ENCODE measurements around the gene CTU2. TPM values are rescaled to one million over a fixed set of nuclear protein-coding genes. Genes with fewer than 3 reads are reported as not detected.

Gene CTU2
- total and polyA plus RNA-seq, 2 of the 4 experiments (the other 2 are of a cell fraction): 12.9 to 18.4 TPM

- H3K18ac ChIP-seq (ENCODE audit: low read depth, low read length): no peak overlapping the region
- H3K14ac ChIP-seq (replicated peaks; ENCODE audit: low read depth, low read length): no peak overlapping the region
- no peak overlapping the region for H2BK120ac ChIP-seq (ENCODE audit: low read depth, low read length)
- H3K4me1 ChIP-seq (ENCODE audit: control insufficient read depth, insufficient read depth, low read length): peaks cover 7% of the 10 kb centered on the region; the same call in 1 of the 2 replicates
- no peak for DNase-seq
- H3K4ac ChIP-seq (ENCODE audit: low read depth, low read length): no peak overlapping the region
- H3K9ac ChIP-seq (ENCODE audit: low read depth, low read length): no peak overlapping the region
- peaks cover 40% of the 10 kb centered on the region for H3K27me3 ChIP-seq (ENCODE audit: control insufficient read depth, insufficient read depth, low read length)
- H2AFZ ChIP-seq (replicated peaks; ENCODE audit: low read length, poor library complexity): no peak overlapping the region
- POLR2A ChIA-PET (ENCODE audit: unreplicated experiment): no interaction called here
- H2BK20ac ChIP-seq (ENCODE audit: low read depth, low read length): no peak overlapping the region
- H4K91ac ChIP-seq (ENCODE audit: insufficient read depth, low read depth, low read length): no peak overlapping the region
- H3K79me1 ChIP-seq (ENCODE audit: low read depth in 1 of 2, low read length in 2 of 2): no peaks in the 10 kb centered on the region
- no peak overlapping the region for H3K27ac ChIP-seq (ENCODE audit: insufficient read depth, low read length)
- no peak overlapping the region for H3K4me2 ChIP-seq (ENCODE audit: low read depth, low read length)
- peaks cover 7% of the 10 kb centered on the region; the same call in 1 of the 2 replicates for H4K20me1 ChIP-seq (ENCODE audit: insufficient read depth, low read length)
- H3K9me3 ChIP-seq (ENCODE audit: control insufficient read depth, insufficient read depth, low read length): no peaks in the 10 kb centered on the region
- CTCF ChIA-PET: interaction anchor here (0.7 kb wide), 1 partner anchor 1247 kb away, joined by 3 read pairs; no protein-coding TSS in a partner anchor
- no peak overlapping the region for H4K8ac ChIP-seq (ENCODE audit: low read depth in 2 of 2, low read length in 2 of 2)
- BruUV-seq (replicated peaks): no TSS peak
- intact Hi-C loops (cut with micrococcal nuclease) (no loop called here), dilution Hi-C loops (cut with HindIII; ENCODE audit: low sequenced_read_pairs, unreplicated experiment) (no loop called here), in situ Hi-C loops (cut with MboI; ENCODE audit: low sequenced_read_pairs) (no loop called here)
- H3K56ac ChIP-seq (ENCODE audit: extremely low read depth, insufficient read depth, low read length): no peak overlapping the region
- H2BK5ac ChIP-seq (ENCODE audit: low read depth, low read length, poor library complexity, severe bottlenecking): no peak overlapping the region
- H2AK9ac ChIP-seq (replicated peaks; ENCODE audit: low read depth, low read length, poor library complexity): no peak overlapping the region
- H3K9me1 ChIP-seq (ENCODE audit: insufficient read depth, low read length): no peaks in the 10 kb centered on the region
- no peak for ATAC-seq (ENCODE audit: low read depth)
- H3K36me3 ChIP-seq (ENCODE audit: control insufficient read depth, insufficient read depth, low read length): no peaks in the 10 kb centered on the region
- no peak overlapping the region for H3K4me3 ChIP-seq (ENCODE audit: insufficient read depth, low read depth, low read length)
- no peak overlapping the region for H4K5ac ChIP-seq (ENCODE audit: low read depth, low read length)
- no peak overlapping the region for H2AK5ac ChIP-seq (ENCODE audit: low read depth, low read length)
- 41% methylated on average over 11 of the region's 28 CpGs; no CpG with 5 or more reads in 1 of the 2 experiments for WGBS, 2 experiments (ENCODE audit: extremely low coverage in 2 of 2, insufficient read length in 1 of 2)
- no peak overlapping the region for H3K23ac ChIP-seq (ENCODE audit: low read depth, low read length)
- H2BK15ac ChIP-seq (ENCODE audit: low read depth, low read length): no peak overlapping the region
- TF ChIP-seq BHLHE40 (IDR thresholded peaks at IDR 0.05; ENCODE audit: low read depth, low read length) (no peak), RFX5 (IDR thresholded peaks at IDR 0.05; ENCODE audit: low read depth, low read length) (no peak), MAFK (IDR thresholded peaks at IDR 0.05; ENCODE audit: low read depth, low read length) (no peak), USF2 (IDR thresholded peaks at IDR 0.05; ENCODE audit: low read depth, low read length) (no peak), POLR2A (IDR thresholded peaks at IDR 0.05; ENCODE audit: low read depth, low read length) (no peak), RCOR1 (IDR thresholded peaks at IDR 0.05; ENCODE audit: insufficient replicate concordance, low read length) (no peak), RAD21 (IDR thresholded peaks at IDR 0.05; ENCODE audit: low read length) (no peak), ELK1 (IDR thresholded peaks at IDR 0.05; ENCODE audit: borderline replicate concordance, low read depth, low read length) (no peak), SMC3 (IDR thresholded peaks at IDR 0.05; ENCODE audit: low read depth, low read length) (no peak), MXI1 (IDR thresholded peaks at IDR 0.05; ENCODE audit: borderline replicate concordance, low read depth, low read length) (no peak), MAZ (IDR thresholded peaks at IDR 0.05; ENCODE audit: borderline replicate concordance, low read depth, low read length) (no peak), CEBPB (IDR thresholded peaks at IDR 0.05; ENCODE audit: low read depth, low read length) (no peak), FOS (IDR thresholded peaks at IDR 0.05; ENCODE audit: low read depth, low read length) (no peak), CHD1 (IDR thresholded peaks at IDR 0.05; ENCODE audit: low read depth, low read length) (no peak), NFE2L2 (IDR thresholded peaks at IDR 0.05; ENCODE audit: low read depth, low read length) (no peak)
Measured at GRCh38 chr16:88688013-88688778, 18.1 kb upstream of the CTU2 start.

All from IMR-90 (cell line).